EL (cell line): ENCODE measurements around the gene LTN1.
A peak's percentile ranks its signal among the peaks of the same experiment; 100 is the strongest.
"Not testable (repeated sequence)": the region's sequence is repeated elsewhere in the genome, so short reads cannot be mapped to it uniquely, and the experiment has no call there.

Source experiments
- DNase-seq: peaks from one replicate; pipeline ENCODE4 v3.0.0-alpha.2; 2016

LTN1 gene, protein sequence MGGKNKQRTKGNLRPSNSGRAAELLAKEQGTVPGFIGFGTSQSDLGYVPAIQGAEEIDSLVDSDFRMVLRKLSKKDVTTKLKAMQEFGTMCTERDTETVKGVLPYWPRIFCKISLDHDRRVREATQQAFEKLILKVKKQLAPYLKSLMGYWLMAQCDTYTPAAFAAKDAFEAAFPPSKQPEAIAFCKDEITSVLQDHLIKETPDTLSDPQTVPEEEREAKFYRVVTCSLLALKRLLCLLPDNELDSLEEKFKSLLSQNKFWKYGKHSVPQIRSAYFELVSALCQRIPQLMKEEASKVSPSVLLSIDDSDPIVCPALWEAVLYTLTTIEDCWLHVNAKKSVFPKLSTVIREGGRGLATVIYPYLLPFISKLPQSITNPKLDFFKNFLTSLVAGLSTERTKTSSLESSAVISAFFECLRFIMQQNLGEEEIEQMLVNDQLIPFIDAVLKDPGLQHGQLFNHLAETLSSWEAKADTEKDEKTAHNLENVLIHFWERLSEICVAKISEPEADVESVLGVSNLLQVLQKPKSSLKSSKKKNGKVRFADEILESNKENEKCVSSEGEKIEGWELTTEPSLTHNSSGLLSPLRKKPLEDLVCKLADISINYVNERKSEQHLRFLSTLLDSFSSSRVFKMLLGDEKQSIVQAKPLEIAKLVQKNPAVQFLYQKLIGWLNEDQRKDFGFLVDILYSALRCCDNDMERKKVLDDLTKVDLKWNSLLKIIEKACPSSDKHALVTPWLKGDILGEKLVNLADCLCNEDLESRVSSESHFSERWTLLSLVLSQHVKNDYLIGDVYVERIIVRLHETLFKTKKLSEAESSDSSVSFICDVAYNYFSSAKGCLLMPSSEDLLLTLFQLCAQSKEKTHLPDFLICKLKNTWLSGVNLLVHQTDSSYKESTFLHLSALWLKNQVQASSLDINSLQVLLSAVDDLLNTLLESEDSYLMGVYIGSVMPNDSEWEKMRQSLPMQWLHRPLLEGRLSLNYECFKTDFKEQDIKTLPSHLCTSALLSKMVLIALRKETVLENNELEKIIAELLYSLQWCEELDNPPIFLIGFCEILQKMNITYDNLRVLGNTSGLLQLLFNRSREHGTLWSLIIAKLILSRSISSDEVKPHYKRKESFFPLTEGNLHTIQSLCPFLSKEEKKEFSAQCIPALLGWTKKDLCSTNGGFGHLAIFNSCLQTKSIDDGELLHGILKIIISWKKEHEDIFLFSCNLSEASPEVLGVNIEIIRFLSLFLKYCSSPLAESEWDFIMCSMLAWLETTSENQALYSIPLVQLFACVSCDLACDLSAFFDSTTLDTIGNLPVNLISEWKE (N-terminal part only)

DNA sequence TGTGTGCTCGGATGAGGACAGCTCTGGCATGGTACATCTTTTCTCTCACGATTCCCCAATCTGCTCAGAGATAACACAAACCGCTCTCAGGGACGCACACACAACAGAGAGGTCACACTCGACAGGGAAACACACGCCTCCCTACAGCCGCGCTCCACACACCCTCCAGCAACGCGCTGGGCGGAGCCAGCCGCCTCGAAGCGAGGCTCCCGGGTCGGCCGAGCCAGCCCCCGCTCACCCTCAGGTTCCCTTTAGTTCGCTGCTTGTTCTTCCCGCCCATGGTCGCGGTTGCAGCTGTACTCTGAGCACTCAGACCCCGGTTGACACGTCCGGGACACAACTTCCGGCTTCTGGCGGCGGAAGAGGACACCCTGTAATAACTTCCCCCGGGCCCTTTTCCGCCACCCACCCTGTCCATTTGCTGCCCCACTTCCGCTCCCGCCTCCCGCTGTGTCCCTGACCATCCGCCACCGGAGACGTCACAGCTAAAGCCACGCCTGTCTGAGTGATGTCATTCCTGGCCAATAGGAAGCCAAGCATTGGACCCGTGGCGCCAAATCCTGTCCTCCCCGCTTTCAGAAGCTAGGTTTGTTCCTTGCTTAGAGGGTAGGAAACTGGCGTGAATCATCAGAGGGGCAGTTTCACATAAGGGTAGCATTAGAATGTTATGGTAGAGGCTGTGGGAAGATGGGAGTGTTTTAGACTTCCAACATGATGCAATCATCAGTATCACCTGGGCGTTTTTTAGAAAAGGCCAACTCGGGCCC is at the start of gene LTN1:
TSS of gene LTN1 (minus strand) at position 352 of the 767 bp plus-strand sequence. CDS start at position 280, 72 bp downstream.
- peak; percentile 100 for DNase-seq

DNA sequence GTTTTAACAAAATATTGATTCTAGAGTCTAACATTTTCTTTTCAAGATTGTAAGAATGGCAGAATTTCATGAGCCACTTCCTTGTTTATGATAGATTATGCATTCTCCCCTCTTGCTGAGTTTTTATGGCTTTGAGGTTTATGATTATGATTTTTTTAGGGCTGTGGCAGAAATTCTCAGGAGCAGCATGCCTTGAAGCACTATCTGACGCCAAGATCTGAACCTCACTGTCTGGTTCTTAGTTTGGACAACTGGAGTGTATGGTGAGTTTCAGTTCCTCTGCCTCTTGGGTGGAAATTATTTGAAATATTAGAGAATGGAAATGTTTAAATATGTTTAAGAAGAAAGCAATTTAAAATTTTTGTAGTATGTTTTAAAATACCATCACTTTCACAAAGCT is 42.0 kb upstream of the LTN1 start:
- DNase-seq: no peak

DNA sequence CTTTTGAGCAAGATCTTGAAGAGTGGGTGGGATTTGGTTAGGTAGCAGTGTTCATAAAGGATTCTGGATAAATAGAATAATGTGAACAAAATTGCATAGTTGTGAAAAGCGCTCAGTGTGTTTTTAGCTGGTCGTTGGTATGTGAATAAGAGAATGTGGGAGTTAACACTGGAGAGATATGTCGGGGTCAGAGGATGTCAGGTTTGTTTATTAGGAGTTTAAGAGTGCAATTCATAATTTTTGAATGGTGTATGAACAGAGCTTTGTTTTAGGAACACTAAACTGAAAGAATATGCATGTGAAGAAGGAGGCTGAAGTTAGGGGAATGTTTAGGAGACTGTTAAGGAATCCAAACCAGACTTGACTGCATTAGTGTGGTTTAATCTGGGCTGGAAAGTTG is 41.2 kb upstream of the LTN1 start:
- DNase-seq: no peak

DNA sequence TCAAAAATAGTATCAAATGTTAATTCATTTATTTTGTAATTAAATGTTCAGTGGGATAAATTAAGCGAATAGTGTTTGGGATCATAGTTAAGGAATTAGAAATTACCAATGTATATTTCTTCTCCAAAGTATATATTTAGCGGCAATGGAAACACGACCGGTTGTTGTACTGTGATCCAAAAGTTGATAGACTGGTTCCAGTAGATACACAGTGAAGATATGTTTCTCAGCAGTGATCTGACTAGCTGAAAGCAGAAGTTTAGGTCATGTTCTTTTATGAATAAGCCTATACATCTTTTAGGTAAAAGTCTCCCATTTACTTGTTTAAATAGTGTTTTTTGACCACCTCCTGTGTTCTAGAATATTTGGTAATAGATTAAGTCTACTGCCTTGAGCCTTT is 40.6 kb upstream of the LTN1 start:
- DNase-seq: no peak

DNA sequence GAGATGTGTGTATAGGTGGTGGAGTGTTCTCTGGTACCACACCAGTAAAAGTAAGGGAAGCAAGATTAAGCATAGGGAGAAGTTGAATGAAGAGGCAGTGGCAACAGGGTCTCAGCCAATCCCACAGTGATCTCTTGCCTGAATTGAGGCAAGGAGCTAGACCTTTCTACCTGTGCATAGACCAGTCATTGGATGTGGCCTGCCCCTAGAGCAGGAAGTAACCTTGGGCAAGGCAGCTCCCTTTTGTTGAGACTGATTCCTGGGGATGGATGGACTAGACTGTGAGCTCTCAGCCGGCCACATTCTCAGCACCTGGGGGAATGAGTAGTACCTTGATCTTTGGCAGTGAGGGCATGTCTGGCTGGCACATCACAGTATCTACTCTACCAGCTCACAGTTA is 38.2 kb upstream of the LTN1 start:
- DNase-seq: no peak

DNA sequence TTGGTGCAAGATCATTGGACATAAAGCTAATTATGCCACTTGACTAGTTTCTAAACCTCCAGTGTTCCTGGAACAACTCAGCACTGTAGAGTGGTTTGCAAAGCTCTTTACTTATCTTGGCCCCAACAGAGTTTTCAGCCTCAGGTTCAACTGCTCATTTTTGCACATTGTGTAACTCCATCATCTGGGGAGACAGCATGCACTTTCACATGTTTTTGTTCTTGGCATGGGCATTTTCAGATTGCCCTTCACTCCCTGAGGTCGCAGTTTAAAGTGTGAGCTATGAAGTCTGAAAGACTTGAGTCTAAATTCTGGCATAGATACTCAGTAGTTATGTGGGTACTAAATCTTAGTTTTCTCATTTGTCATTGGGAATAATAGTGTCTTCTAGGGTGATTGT is 36.8 kb upstream of the LTN1 start:
- DNase-seq: no peak

DNA sequence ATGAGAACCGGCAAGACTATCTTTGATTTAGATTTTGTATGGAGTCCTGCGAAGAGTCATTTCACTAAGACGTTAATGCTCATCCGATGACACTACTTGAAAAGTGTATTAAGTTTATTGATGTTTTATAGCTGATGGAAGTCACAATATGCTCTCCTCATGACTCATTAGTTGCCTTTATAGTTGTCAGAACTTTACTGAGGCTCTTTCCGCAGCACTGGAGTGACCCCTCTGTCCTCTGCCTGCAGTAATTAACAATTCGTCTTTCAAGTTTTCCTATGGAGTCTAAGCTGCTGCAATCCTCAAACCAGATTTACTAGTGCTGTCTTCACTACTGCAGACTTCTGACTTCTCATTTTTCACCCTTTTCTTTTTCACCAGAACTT is 32.6 kb upstream of the LTN1 start:
- DNase-seq: peak; percentile 31

DNA sequence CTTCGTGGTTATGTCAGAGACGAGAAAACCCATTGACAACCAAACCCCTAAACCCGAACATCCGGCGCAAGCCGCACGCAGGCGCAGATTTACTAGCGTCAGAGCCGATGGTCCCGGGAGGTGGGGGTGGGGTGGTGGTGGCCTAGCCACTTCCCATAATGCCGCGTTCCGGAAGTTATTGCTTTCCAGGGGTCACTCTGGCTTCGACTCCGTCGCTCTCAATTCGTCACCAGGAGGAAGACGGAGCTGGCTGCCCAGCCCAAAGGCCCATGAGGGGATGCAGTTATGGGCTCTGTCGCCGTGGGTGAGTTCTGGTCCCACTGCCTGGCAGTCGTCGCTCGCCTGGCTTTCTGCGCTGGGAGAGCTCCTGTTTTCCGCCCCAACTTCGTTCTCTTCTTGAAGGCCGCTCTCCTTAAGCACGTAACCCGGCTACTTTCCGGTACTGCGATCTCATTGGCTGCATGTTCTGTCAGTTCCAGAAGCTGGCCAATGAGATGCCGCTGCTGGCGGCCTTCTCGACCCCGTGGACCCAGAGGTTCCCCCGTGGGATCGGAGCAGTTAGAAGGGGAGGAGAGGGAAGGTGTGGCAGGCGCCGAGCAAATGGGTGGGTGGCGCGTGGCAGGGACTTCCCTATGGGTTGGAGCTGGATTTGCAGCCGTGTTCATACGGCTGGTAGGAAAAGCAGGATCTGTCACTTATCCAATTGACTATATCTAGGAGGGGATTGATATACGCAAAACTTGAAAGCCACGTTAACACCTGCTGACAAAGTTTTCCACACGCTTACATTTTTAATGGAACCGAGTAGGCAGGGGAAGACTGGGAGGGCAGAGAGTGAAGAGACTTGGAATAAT is 32.0 kb upstream of the LTN1 start, which contains the start of gene USP16:
TSS of gene USP16 (plus strand) at position 195 of the 854 bp plus-strand sequence. CDS start 3,246 bp downstream, outside the sequence.
- DNase-seq: peak; percentile 99

DNA sequence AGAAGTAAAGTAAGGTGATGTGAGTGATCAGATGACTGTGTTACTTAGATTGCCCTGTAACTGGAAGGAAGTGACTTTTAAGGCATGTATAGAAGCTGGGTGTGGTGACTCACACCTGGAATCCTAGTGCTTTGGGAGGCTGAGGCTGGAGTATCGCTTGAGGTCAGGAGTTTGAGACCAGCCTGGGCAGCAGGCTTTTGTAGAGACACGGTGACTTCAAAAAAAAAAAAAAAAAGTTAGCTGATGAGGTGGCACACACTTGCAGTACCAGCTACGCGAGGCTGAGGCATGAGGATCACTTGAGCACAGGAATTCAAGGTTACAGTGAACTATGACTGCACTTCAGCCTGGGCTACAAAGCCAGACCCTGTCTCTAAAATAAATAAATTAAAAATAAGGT is 29.5 kb upstream of the LTN1 start:
- DNase-seq: no peak

DNA sequence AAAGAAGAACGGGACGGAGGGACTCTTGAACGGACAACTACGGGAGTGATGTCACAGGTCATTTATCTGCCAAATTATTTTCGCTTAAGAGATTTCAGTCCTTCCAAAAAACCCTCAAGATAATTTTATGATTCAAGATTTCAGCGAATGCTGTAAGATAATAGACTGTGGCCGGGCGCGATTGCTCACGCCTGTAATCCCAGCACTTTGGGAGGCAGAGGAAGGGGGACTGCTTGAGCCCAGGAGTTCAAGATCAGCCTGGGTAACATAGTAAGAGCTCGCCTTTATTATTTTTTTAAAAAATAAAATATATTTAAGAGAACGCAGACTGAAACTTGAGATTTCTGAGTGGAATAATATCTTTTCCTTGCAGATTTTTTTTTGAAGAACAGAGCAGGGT is 25.9 kb upstream of the LTN1 start:
- DNase-seq: no peak

DNA sequence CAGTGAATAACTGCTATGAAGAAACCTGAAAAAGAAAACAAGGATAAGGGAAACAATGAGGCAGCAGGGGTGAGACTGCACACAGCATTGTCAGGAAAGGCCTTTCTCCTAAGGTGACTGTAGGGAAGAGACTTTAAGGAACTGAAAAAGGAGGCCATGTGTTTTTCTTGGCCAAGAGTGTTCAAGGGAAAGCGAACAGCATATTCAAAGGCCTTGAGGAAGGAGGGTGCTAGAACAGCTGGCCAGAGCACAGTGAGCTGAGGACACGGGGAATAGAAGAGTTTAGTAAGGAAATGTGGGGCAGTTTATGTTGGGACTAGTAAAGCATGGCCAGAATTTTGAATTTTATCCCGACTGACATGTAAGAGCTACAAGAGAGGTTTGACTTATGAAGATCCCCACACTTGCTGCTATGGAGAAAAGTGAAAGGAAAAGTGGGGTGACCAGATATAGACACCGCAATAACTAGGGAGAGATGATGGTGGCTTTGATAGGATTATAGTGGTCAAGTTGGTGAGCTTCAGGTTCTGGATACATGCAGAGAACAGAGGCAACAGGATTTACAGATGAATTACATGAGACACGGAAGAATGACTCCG is 25.1 kb upstream of the LTN1 start:
- DNase-seq: no peak

DNA sequence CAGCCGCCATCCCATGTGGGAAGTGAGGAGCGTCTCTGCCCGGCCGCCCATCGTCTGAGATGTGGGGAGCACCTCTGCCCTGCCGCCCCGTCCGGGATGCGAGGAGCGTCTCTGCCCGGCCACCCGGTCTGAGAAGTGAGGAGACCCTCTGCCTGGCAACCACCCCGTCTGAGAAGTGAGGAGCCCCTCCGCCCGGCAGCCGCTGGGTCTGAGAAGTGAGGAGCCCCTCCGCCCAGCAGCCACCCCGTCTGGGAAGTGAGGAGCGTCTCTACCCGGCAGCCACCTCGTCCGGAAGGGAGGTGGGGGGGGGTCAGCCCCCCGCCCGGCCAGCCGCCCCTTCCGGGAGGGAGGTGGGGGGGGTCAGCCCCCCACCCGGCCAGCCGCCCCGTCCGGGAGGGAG is 18.6 kb upstream of the LTN1 start:
- DNase-seq: not testable (repeated sequence)

DNA sequence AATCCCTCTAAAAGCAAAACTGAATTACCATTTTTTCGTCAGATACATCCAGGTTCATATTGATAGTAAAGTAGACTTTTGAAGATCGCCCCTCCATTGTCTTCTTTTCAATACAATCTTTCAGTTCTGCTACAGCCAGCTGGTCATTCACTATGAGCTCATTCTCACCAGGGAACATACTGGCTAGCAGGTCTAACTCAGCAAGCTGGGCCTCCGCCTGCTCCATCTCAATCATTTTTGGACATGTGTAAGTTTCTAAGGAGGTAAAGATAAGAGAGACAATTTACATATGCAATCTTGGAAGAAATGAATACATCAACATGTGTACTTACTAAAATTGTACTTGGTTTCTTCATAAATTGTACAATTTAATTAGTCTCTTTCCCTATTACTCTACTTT is 15.7 kb upstream of the LTN1 start:
- no peak for DNase-seq

DNA sequence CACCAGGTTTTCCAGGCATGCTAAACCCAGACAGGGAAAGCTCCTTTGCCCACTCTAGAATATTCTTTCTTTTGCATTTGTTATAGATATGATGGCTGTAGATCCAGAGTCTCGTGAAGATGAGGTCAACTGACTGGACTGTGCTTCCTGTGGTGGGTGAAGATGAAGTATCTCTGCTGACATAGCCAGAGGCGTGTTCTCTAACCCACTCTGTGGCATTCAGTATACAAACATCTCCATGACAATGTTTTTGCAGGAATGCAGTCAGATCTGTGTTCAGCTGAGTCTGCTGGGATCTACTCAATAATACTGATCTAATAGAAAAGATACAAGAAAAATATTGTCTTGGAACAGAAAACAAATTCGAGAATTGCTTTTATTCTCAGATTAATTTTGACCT is 15.1 kb upstream of the LTN1 start:
- DNase-seq: peak; percentile 47

DNA sequence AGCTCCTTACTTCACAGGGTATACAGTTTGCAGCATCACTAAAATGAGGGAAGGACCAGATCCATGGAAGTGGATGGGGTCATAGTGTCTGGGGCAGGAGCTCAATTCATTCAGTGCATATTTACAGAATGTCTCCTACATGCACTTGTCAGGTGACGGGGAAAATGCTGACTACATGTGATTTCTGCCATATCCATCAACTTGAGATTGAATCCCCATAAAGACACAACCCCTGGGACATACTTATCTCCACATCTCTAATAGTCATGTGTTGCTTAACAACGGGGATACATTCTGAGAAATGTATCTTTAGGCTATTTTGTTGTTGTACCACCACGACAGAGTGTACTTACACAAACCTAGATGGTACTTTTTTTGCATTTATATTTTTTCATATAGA is 14.5 kb upstream of the LTN1 start:
- DNase-seq: no peak

DNA sequence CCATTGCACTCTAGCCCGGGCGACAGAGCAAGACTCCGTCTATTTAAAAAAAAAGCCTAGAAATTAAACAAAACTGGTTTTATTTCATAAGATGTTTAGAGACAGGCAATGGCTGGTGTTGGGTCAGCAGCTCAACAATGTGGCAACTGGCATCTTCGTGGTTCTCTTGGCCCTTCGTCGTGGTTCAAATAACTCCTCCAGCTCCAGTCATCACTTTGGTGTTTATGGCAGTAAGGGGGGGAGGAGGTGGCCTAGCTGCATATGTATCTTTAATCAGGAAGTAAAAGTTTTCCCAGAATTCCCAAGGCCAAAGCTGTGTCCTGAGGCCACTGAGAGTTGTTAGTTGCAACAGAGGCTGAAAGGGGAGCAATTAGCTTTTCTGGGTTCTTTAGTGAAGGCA is 13.0 kb upstream of the LTN1 start:
- DNase-seq: peak; percentile 65

DNA sequence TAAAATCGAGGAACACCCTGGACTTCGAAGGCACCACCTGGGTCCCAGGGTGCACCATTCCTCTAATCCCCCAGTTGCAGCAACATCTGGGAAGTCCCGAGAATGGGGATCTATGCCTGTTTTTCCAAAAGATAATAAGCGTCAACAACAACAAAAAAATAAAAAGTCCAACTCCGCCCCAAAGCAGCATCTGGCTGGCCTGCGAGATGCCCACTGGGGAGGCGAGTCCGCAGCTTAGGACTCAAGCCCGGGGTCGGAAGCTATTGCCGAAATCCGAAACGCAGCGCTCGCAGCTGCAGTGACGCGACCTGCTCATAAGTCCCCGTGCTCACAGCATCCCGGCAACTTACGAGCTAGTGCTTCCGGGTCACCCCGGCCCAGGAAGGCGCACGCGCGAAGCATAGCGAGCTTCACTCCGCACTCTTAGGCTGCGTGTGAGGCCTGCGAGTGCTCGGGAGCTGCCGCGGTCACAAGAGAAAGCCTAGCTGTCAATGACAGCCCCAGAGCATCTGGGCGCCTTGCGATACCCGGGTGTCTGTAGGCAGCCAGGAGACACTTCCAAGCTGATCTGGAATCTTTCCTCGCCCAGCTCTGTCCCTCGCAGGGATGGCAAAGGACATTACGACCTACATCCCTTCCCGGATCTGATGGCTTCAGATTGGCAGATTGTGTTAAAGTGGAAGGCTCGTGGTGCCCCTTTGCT is 9.9 kb upstream of the LTN1 start:
- peak; percentile 97 for DNase-seq

DNA sequence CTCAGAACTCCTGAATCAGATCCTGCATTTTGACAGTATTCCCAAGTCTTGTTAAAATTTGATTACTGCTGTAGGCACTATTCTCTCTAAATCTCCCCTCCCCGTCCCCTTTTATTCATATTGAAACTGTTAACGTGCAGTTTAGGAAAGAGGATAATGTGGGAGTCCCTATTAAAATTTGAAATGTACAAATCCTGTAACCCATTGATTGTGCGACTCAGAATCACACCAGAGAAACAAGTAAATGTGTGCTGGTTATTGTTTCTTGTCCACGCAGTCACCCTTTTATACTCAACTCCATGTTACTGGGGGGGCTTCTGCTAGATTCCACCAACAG is 584 bp upstream of the LTN1 start:
- no peak for DNase-seq

DNA sequence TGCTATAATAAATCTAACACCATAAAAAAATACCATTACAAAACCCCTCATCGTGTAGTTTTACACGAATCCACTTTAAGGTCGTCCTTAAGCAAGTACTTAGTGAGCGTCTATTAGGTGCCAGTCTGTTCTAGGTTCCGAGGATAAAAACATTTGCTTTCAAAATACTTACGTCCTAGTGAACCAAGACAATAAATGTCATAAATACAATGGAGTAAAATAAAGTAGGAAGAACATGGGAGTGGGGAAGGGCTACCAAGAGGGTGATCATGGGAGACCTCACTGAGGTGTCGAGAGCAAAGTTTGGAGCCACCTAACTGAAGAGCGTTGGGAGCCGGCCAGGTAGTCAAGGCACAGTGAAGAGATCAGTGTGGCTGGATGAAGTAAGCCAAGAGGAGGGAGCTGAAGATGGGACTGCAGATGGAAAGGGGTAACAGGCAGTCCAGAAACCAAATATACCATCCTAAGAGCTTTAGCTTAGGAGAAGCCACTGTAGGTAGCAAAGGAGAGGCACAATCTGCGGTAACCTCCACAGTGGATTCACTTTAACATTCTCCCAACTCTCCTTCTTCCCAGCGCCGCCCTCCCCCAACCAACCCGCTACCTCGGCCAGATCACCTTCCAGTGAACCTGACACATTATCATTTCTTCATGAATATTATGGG is 684 bp downstream of the LTN1 start:
- DNase-seq: peak; percentile 14

DNA sequence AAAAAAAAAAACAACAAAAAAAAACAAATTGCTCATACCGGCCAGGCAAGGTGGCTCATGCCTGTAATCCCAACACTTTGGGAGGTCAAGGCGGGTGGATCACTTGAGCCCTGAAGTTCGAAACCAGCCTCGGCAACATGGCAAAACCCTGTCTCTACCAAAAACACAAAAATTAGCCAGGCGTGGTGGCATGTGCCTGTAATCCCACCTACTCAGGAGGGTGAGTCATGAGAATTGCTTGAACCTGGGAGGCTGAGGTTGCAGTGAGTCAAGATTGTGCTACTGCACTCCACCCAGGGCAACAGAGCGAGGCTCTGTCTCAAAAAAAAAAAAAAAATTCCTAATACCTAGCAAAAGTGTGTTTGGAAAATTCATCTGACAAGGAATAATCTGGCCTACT is 4.5 kb downstream of the LTN1 start:
- DNase-seq: peak; percentile 48
